Heart right ventricle (tissue), 16 donors: ENCODE data around the gene TNS1. TPM values are rescaled to one million over a fixed set of nuclear protein-coding genes. Genes with fewer than 3 reads are reported as not detected.
A peak's percentile ranks its signal among the peaks of the same experiment; 100 is the strongest.

Experiments used
- ATAC-seq, 8 donors: fragments of 200-7000 bp; cut with Tn5 transposase; one replicate each; pipeline ENCODE4 v1.9.1; 2020; ENCODE audit warnings: mild to moderate bottlenecking in 8 of 8, moderate library complexity in 8 of 8, moderate number of reproducible peaks in 1 of 8
- DNase-seq, 2 donors: peaks; one replicate each; pipeline ENCODE4 v3.0.0-alpha.2; 2020
- H3K27ac ChIP-seq, 10 donors: fragments of 200-600 bp; sonication (generic) in 2 of 10; one replicate each; pipeline versions ENCODE4 v1.5.0 to v1.8.0; 2020 to 2022; ENCODE audit warnings: mild to moderate bottlenecking in 3 of 10
- H3K27me3 ChIP-seq, 7 donors: fragments of 200-600 bp; one replicate each; pipeline ENCODE4 v1.8.0; 2021 to 2022; ENCODE audit warnings: mild to moderate bottlenecking in 2 of 7
- H3K36me3 ChIP-seq, 9 donors: fragments of 200-600 bp; sonication (generic) in 1 of 9; one replicate each; pipeline versions ENCODE4 v1.5.0 to v1.8.0; 2020 to 2022; ENCODE audit warnings: mild to moderate bottlenecking in 2 of 9
- H3K4me1 ChIP-seq, 9 donors: fragments of 200-600 bp; sonication (generic) in 1 of 9; one replicate each; pipeline versions ENCODE4 v1.5.0 to v1.8.0; 2020 to 2022; ENCODE audit warnings: mild to moderate bottlenecking in 4 of 9
- H3K4me3 ChIP-seq, 10 donors: fragments of 200-600 bp; sonication (generic) in 2 of 10; one replicate each; pipeline versions ENCODE4 v1.5.0 to v1.8.0; 2020 to 2022; ENCODE audit warnings: mild to moderate bottlenecking in 7 of 10, moderate library complexity in 2 of 10
- H3K9me3 ChIP-seq, 11 donors: fragments of 200-600 bp in 10 of 11; sonication (generic) in 2 of 11; one replicate each; pipeline versions ENCODE4 v1.5.0 to v1.8.0; 2013 to 2022; ENCODE audit warnings: mild to moderate bottlenecking in 2 of 11, control low read depth in 1 of 11, moderate library complexity in 1 of 11
- CTCF ChIP-seq, 9 donors: fragments of 200-600 bp; sonication (generic) in 2 of 9; IDR thresholded peaks; one replicate each; pipeline versions ENCODE4 v1.5.0 to v1.8.0; 2021 to 2022; ENCODE audit warnings: antibody characterized with exemption in 9 of 9, mild to moderate bottlenecking in 5 of 9, moderate library complexity in 1 of 9
- WGBS, 2 donors: extraction: QIAGEN DNeasy Blood & Tissue Kit; methylation state at CpG; one replicate each; pipeline ENCODE4 v1.1.7; 2013; ENCODE audit warnings: inconsistent platforms in 1 of 2; 5-methylcytosine and 5-hydroxymethylcytosine counted together
- intact Hi-C, 10 donors: fragments of 100-400 bp; cut with DNase I; formaldehyde crosslinking; loops; one replicate each; pipeline versions ENCODE4 v1.11.1 to v1.14.2; 2022
- polyA plus RNA-seq, 2 donors: library from polyadenylated mRNA; stranded (reverse); fragments of 200-250 nt; gene quantifications; one replicate each; pipeline ENCODE4 v1.2.3, GENCODE V29; 2013
- total RNA-seq, 10 donors: library from RNA; stranded (reverse); fragmentation: NEBNext Ultra II Directional in 3 of 10; extraction: Animal tissue kit (Norgen Biotek cat#: 25700) in 3 of 10; gene quantifications; one replicate each; pipeline versions ENCODE4 v1.2.1 to v1.2.4, GENCODE V29; 2021 to 2023
- donor health status: Arrhythmogenic right ventricular cardiomyopathy.
- donor health status: ischemic (EF 13 %, LVEDD 7.1; RV severe dilation, severe dysfunction).
- donor health status: healthy with polysubstance abuse.
- donor health status: DM: no; HTN: yes; CAD: no.
- donor health status: DM: no; HTN: no; CAD: no.
- donor health status: ischemic (EF 25% LVEDD 6.9; RV normal size, moderate dysfunction).
- donor health status: ischemic (EF 25% LVEDD 5.7; RV mildly dilated, moderate dysfunction).
- donor health status: healthy.
- donor health status: DM: yes; HTN: yes; CAD: no.
- donor health status: Ischemic cardiomyopathy.
- donor health status: ischemic (EF 35%, LVEDD 5.7; RV mildly dilated, moderate dysfunction).
- donor health status: nonischemic (EF 11% LVEDD 7.7; RV severe dilation, severe dysfunction).
- donor health status: DM: yes; HTN: yes; CAD: no.
- donor health status: PGD.
- donor health status: ischemic (EF 29% LVEDD 5.4; RV normal size, mild dysfunction).
- donor health status: nonischemic (EF 23%, LVEDD 6.1; RV moderate dilation, normal function).

Gene TNS1
- total and polyA plus RNA-seq, 12 donors: 64.6 to 844 (median 731) TPM

- TF ChIP-seq CTCF (IDR thresholded peaks at IDR 0.05): no peak
- intact Hi-C loops: loop anchor here in 8 of 10 donors (2.0 to 5.0 kb wide), 4 partner anchors 37 to 210 kb away; no protein-coding TSS in a partner anchor
- Histone ChIP-seq H3K9me3 (no peaks in the 10 kb centered on the region), H3K4me1 (peaks cover 11 to 45% (median 24%) of the 10 kb centered on the region in 9 donors), H3K27ac (peak overlapping the region in 6 of 10 donors; percentile 7 to 65 (median 40)), H3K36me3 (no peaks in the 10 kb centered on the region), H3K27me3 (no peaks in the 10 kb centered on the region), H3K4me3 (no peak overlapping the region)
- DNase-seq (no peak), ATAC-seq (peak in 3 of 8 donors; percentile 1 to 45 (median 9))
- 88 to 92% methylated on average over 4 of the region's 4 CpGs for WGBS, 2 donors
Measured at GRCh38 chr2:217994776-217995274, 8.0 kb downstream of the TNS1 start.

- DNase-seq (peak; percentile 71 to 78), ATAC-seq (peak in 7 of 8 donors; percentile 36 to 75 (median 55))
- WGBS, 2 donors: 69 to 73% methylated on average over 6 of the region's 6 CpGs
- Histone ChIP-seq H3K27me3 (no peaks in the 10 kb centered on the region), H3K27ac (peak overlapping the region in 5 of 10 donors; percentile 10 to 52 (median 22)), H3K4me1 (peaks cover 12 to 48% (median 28%) of the 10 kb centered on the region in 9 donors), H3K9me3 (no peaks in the 10 kb centered on the region), H3K36me3 (peaks cover 0 to 4% (median 0%) of the 10 kb centered on the region in 9 donors), H3K4me3 (no peak overlapping the region)
- TF ChIP-seq CTCF (IDR thresholded peaks at IDR 0.05): peak; percentile 68 to 85 (median 80)
- intact Hi-C loops: loop anchor here in 7 of 10 donors (1.0 to 5.0 kb wide), 7 partner anchors 37 to 209 kb away; no protein-coding TSS in a partner anchor
Measured at GRCh38 chr2:217993817-217994463, 8.9 kb downstream of the TNS1 start.

GRCh38 chr2:217993138-217993537 lies 9.7 kb downstream of the TNS1 start:
- H3K9me3 ChIP-seq: no peaks in the 10 kb centered on the region
- H3K27ac ChIP-seq: peak overlapping the region in 1 of 10 donors; percentile 22
- 75 to 77% methylated on average over 6 of the region's 6 CpGs for WGBS, 2 donors
- TF ChIP-seq CTCF (IDR thresholded peaks at IDR 0.05): no peak
- H3K36me3 ChIP-seq: peaks cover 0 to 4% (median 0%) of the 10 kb centered on the region in 9 donors
- H3K27me3 ChIP-seq: no peaks in the 10 kb centered on the region
- ATAC-seq (peak in 1 of 8 donors; percentile 5), DNase-seq (no peak)
- intact Hi-C loops: loop anchor here in 4 of 10 donors (1.0 to 5.0 kb wide), 4 partner anchors 38 to 208 kb away; no protein-coding TSS in a partner anchor
- no peak overlapping the region for H3K4me3 ChIP-seq
- H3K4me1 ChIP-seq: peaks cover 18 to 56% (median 36%) of the 10 kb centered on the region in 9 donors

GRCh38 chr2:217992061-217992460 lies 10.7 kb downstream of the TNS1 start:
- H3K27me3 ChIP-seq: no peaks in the 10 kb centered on the region
- H3K27ac ChIP-seq: no peak overlapping the region
- H3K4me1 ChIP-seq: peaks cover 23 to 67% (median 47%) of the 10 kb centered on the region in 9 donors
- no peak overlapping the region for H3K4me3 ChIP-seq
- no peak for DNase-seq
- intact Hi-C loops: loop anchor here in 3 of 10 donors (2.0 to 5.0 kb wide), 3 partner anchors 39 to 203 kb away; no protein-coding TSS in a partner anchor
- no peaks in the 10 kb centered on the region for H3K9me3 ChIP-seq
- TF ChIP-seq CTCF (IDR thresholded peaks at IDR 0.05): no peak
- ATAC-seq: no peak
- WGBS, 2 donors: 89 to 95% methylated on average over 3 of the region's 3 CpGs
- peaks cover 0 to 4% (median 0%) of the 10 kb centered on the region in 9 donors for H3K36me3 ChIP-seq
